ENCODE results near the gene CACTIN. TPM values are rescaled to one million over a fixed set of nuclear protein-coding genes. Genes with fewer than 3 reads are reported as not detected.

The CACTIN gene
- total RNA-seq, 3 donors from 2014 or later: 21.8 to 30.5 (median 27.5) TPM

GRCh38 chr19:3622224-3622623 lies 4.4 kb downstream of the CACTIN start:
- TF ChIP-seq, protein P1, sequence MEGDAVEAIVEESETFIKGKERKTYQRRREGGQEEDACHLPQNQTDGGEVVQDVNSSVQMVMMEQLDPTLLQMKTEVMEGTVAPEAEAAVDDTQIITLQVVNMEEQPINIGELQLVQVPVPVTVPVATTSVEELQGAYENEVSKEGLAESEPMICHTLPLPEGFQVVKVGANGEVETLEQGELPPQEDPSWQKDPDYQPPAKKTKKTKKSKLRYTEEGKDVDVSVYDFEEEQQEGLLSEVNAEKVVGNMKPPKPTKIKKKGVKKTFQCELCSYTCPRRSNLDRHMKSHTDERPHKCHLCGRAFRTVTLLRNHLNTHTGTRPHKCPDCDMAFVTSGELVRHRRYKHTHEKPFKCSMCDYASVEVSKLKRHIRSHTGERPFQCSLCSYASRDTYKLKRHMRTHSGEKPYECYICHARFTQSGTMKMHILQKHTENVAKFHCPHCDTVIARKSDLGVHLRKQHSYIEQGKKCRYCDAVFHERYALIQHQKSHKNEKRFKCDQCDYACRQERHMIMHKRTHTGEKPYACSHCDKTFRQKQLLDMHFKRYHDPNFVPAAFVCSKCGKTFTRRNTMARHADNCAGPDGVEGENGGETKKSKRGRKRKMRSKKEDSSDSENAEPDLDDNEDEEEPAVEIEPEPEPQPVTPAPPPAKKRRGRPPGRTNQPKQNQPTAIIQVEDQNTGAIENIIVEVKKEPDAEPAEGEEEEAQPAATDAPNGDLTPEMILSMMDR (IDR thresholded peaks at IDR 0.05): no peak
- no peak for TF ChIP-seq POLR2AphosphoS5 (IDR thresholded peaks at IDR 0.05)
- TF ChIP-seq POLR2A (IDR thresholded peaks at IDR 0.05): no peak
- Histone ChIP-seq H3K27me3 (no peaks in the 10 kb centered on the region), H3K9me3 (no peaks in the 10 kb centered on the region), H3K4me3 (no peak overlapping the region), H3K4me1 (peaks cover 0 to 11% of the 10 kb centered on the region in 2 donors), H3K36me3 (no peaks in the 10 kb centered on the region), H3K27ac (no peak overlapping the region)
- intact Hi-C loops (cut with DNase I; ENCODE audit: low total_unique reads): no loop called here
- DNase-seq (ENCODE audit: low spot score in 2 of 2): no peak

DNA sequence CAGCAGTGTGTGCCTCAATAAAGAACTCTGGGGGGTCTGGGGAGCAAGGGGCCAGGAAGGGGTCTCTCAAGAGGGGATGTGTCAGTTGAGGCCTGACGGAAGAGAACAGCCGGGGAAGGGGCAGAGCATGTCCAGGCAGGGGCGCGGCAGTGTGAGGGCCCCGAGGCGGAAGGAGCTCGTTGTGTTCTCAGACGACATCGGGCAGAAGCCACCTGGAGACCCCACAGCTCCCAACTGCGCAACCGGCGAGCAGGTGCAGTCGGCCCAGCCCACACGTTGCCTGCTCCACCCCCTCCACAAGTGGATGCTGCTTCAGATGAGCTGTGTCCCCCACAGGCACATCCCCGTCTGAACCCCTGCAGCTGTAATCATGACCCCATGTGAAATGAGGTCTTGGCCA lies 4.9 kb downstream of the CACTIN start:
- TF ChIP-seq, protein P1 (IDR thresholded peaks at IDR 0.05): no peak
- TF ChIP-seq POLR2AphosphoS5 (IDR thresholded peaks at IDR 0.05): no peak
- TF ChIP-seq POLR2A (IDR thresholded peaks at IDR 0.05): no peak
- no peak for DNase-seq (ENCODE audit: low spot score in 2 of 2)
- Histone ChIP-seq H3K9me3 (no peaks in the 10 kb centered on the region), H3K4me1 (peaks cover 0 to 11% of the 10 kb centered on the region in 2 donors), H3K27me3 (no peaks in the 10 kb centered on the region), H3K27ac (no peak overlapping the region), H3K36me3 (no peaks in the 10 kb centered on the region), H3K4me3 (no peak overlapping the region)
- intact Hi-C loops (cut with DNase I; ENCODE audit: low total_unique reads): no loop called here

DNA sequence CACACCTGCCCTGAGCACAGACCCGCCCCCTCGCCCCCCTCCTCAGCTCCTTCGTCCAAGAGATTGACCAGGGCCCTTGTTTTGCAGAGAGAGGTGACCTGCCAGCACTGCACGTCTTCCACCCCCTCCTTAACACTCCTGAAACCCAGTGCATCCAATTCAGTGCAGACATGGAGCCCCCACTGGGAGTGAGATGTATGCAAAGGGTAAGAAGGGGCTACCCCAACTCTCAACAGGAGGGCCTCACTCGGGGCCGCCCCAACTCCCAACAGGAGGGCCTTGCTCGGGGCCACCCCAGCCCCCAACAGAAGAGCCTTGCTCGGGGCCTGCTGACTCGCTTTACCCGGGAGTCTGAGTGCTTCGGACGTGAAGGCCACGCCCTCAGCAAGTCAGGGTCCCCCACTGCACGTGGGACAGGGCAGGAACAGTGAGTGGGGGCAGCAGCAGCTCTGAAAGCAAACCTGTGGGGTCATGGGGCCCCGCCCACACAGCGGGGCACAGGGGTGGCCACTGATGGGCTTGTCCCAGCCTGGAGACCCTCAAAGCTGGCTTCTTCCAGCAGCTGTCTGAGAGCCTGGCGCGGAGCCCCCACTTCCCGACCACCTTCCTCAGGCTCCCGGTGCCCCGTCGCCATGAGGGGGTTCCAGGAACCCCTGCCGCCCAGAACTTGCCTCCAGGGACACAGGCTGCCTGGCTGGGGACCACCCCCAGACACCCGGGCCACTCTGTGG lies 5.6 kb downstream of the CACTIN start:
- Histone ChIP-seq H3K4me1 (peaks cover 0 to 11% of the 10 kb centered on the region in 2 donors), H3K36me3 (no peaks in the 10 kb centered on the region), H3K4me3 (no peak overlapping the region), H3K27ac (no peak overlapping the region), H3K9me3 (no peaks in the 10 kb centered on the region), H3K27me3 (no peaks in the 10 kb centered on the region)
- intact Hi-C loops (cut with DNase I; ENCODE audit: low total_unique reads): no loop called here
- DNase-seq (ENCODE audit: low spot score in 2 of 2): no peak
- TF ChIP-seq POLR2A (IDR thresholded peaks at IDR 0.05): no peak
- TF ChIP-seq POLR2AphosphoS5 (IDR thresholded peaks at IDR 0.05): no peak
- TF ChIP-seq, protein P1 (IDR thresholded peaks at IDR 0.05): no peak

GRCh38 chr19:3620145-3620816 lies 6.3 kb downstream of the CACTIN start:
- Histone ChIP-seq H3K4me1 (peaks cover 0 to 4% of the 10 kb centered on the region in 2 donors), H3K36me3 (no peaks in the 10 kb centered on the region), H3K27ac (no peak overlapping the region), H3K27me3 (no peaks in the 10 kb centered on the region), H3K9me3 (no peaks in the 10 kb centered on the region), H3K4me3 (no peak overlapping the region)
- intact Hi-C loops (cut with DNase I; ENCODE audit: low total_unique reads): no loop called here
- TF ChIP-seq POLR2A (IDR thresholded peaks at IDR 0.05) (no peak), POLR2AphosphoS5 (IDR thresholded peaks at IDR 0.05) (no peak)
- TF ChIP-seq, protein P1 (IDR thresholded peaks at IDR 0.05): no peak
- DNase-seq (ENCODE audit: low spot score in 2 of 2): no peak

DNA sequence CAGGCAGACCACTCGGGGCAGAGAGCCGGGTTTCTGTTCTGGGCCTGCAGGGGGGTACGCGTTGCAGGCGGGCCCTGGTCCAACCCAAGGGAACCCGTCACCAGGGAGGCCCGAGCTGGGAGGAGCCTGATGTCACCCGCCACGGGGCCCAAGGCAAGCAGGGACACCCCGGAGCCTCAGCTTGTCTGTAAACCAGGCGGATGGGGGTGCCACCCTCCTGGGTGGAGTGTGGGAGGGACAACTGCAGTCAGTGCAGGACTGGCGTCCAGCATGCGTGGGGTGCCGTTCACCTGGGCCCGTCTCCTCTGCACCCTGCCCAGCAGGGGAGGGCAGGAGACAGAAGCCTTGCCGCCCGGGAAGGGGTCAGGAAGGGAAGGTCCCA lies 7.0 kb downstream of the CACTIN start:
- no peaks in the 10 kb centered on the region for H3K9me3 ChIP-seq
- TF ChIP-seq POLR2A (IDR thresholded peaks at IDR 0.05): no peak
- TF ChIP-seq POLR2AphosphoS5 (IDR thresholded peaks at IDR 0.05): no peak
- TF ChIP-seq, protein P1 (IDR thresholded peaks at IDR 0.05): no peak
- no peaks in the 10 kb centered on the region for H3K27me3 ChIP-seq
- no peaks in the 10 kb centered on the region for H3K36me3 ChIP-seq
- no peak overlapping the region for H3K4me3 ChIP-seq
- H3K27ac ChIP-seq: no peak overlapping the region
- no peaks in the 10 kb centered on the region for H3K4me1 ChIP-seq
- intact Hi-C loops (cut with DNase I; ENCODE audit: low total_unique reads): loop anchor here (5.0 kb wide), 1 partner anchor 72 kb away; no protein-coding TSS in a partner anchor
- no peak for DNase-seq (ENCODE audit: low spot score in 2 of 2)
